ENCODE results near the gene SMIM9. TPM values are rescaled to one million over a fixed set of nuclear protein-coding genes. Genes with fewer than 3 reads are reported as not detected.
"Not testable (repeated sequence)": the region's sequence is repeated elsewhere in the genome, so short reads cannot be mapped to it uniquely, and the experiment has no call there.

The SMIM9 gene
- total RNA-seq = not detected
- 0 to 0.08 reads per million in 2 donors for total RNA-seq

DNA sequence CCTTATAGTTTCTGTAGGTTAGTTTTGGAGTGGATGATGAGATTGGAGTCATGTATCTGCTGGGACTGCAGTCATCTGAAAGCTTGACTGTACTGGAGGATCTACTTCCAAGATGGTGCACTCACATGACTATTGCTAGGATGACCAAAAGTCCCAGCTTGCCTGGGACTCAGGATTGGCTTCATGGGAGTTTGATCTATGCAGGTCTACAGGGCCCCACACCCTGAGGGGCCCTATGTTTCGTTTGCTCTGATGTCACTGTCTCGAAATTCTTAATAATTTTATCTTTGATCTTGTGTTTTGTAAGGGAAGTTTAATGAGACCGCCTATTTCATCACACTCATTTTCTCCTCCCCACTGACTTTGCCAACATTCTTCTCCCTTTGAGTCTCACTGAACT, at the start of gene SMIM9:
Gene SMIM9, minus strand, starts transcription at position 101 of the 400 bp plus-strand sequence. CDS start 3,806 bp downstream, outside the sequence.
- H3K36me3 Mint-ChIP-seq (ENCODE audit: low read depth) = no peaks in the 10 kb centered on the region
- DNase-seq = no peak
- no peaks in the 10 kb centered on the region for H3K9me3 ChIP-seq (ENCODE audit: control insufficient read depth, low read length, poor library complexity, severe bottlenecking)
- no peak within 1 kb of the TSS for H3K27ac Mint-ChIP-seq
- H3K27me3 Mint-ChIP-seq = no peaks in the 10 kb centered on the region
- ATAC-seq = no peak
- no peak within 1 kb of the TSS for H3K4me3 Mint-ChIP-seq
- H3K4me1 Mint-ChIP-seq = peaks cover 7% of the 10 kb centered on the region

- not testable (repeated sequence) for H3K9me3 ChIP-seq (ENCODE audit: control insufficient read depth, low read length, poor library complexity, severe bottlenecking); H3K27me3 Mint-ChIP-seq; DNase-seq; H3K27ac Mint-ChIP-seq; H3K36me3 Mint-ChIP-seq (ENCODE audit: low read depth); H3K4me3 Mint-ChIP-seq; H3K4me1 Mint-ChIP-seq; ATAC-seq
Measured at GRCh38 chrX:154884069-154884468, 49.6 kb upstream of the SMIM9 start.

GRCh38 chrX:154873329-154873728, 38.9 kb upstream of the SMIM9 start:
- Mint-ChIP-seq H3K4me1 (no peaks in the 10 kb centered on the region), H3K4me3 (no peak overlapping the region), H3K36me3 (ENCODE audit: low read depth) (no peaks in the 10 kb centered on the region), H3K27ac (no peak overlapping the region), H3K27me3 (no peaks in the 10 kb centered on the region)
- H3K9me3 ChIP-seq (ENCODE audit: control insufficient read depth, low read length, poor library complexity, severe bottlenecking) = no peaks in the 10 kb centered on the region
- no peak for DNase-seq
- no peak for ATAC-seq

GRCh38 chrX:154868522-154868921, 34.1 kb upstream of the SMIM9 start:
- H3K9me3 ChIP-seq (ENCODE audit: control insufficient read depth, low read length, poor library complexity, severe bottlenecking); H3K4me3 Mint-ChIP-seq; DNase-seq; H3K4me1 Mint-ChIP-seq; H3K36me3 Mint-ChIP-seq (ENCODE audit: low read depth); ATAC-seq; H3K27ac Mint-ChIP-seq; H3K27me3 Mint-ChIP-seq: not testable (repeated sequence)

DNA sequence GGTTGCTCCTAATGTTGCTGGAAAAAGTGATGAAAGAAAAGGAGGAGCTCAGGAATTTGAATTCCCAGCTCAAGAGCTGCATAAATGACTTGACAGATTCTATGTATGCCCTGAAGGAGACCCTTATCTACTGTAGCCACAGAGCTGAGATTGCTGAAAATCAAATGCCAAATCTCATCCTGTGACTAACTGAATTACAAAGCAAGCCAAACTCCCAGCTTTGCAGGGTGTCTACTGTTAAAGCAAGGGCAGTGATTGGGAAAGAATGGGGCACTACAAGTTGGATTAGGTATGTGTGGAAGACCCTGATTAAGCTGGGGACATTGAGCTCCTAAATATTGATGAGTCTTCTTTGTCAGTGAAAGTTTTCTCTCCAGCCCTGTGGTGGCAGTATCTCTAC, 20.8 kb upstream of the SMIM9 start:
- Mint-ChIP-seq H3K36me3 (ENCODE audit: low read depth) (no peaks in the 10 kb centered on the region), H3K27me3 (no peaks in the 10 kb centered on the region), H3K4me1 (no peaks in the 10 kb centered on the region), H3K27ac (no peak overlapping the region), H3K4me3 (no peak overlapping the region)
- ATAC-seq = no peak
- no peak for DNase-seq
- H3K9me3 ChIP-seq (ENCODE audit: control insufficient read depth, low read length, poor library complexity, severe bottlenecking) = no peaks in the 10 kb centered on the region

GRCh38 chrX:154850957-154851611, 16.6 kb upstream of the SMIM9 start:
- no peaks in the 10 kb centered on the region for H3K9me3 ChIP-seq (ENCODE audit: control insufficient read depth, low read length, poor library complexity, severe bottlenecking)
- Mint-ChIP-seq H3K27me3 (no peaks in the 10 kb centered on the region), H3K4me3 (no peak overlapping the region), H3K4me1 (no peaks in the 10 kb centered on the region), H3K27ac (no peak overlapping the region), H3K36me3 (ENCODE audit: low read depth) (no peaks in the 10 kb centered on the region)
- no peak for ATAC-seq
- no peak for DNase-seq

DNA sequence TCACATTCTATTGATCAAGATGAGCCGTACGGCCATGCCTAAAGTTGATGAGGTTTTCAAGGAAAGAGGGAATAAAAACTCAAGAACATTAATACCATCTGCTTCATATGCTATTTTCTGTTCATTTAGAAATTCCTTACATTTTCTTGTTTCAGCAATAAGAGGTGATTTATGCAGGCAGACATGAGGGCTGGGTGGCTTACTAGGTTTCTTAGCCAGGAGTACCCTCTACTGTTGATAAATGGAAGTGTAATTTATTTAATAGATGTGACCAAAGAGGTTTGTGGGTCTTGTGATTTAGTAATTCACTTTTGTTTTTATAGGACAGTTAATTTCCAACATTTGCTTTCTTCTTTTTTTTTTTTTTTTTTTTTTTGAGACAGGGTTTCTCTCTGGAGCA, 6.4 kb upstream of the SMIM9 start:
- Mint-ChIP-seq H3K4me1 (no peaks in the 10 kb centered on the region), H3K36me3 (ENCODE audit: low read depth) (no peaks in the 10 kb centered on the region), H3K27me3 (no peaks in the 10 kb centered on the region), H3K27ac (no peak overlapping the region), H3K4me3 (no peak overlapping the region)
- H3K9me3 ChIP-seq (ENCODE audit: control insufficient read depth, low read length, poor library complexity, severe bottlenecking) = no peaks in the 10 kb centered on the region
- DNase-seq (no peak), ATAC-seq (peak; percentile 48)

GRCh38 chrX:154836163-154836562, 1.7 kb upstream of the SMIM9 start:
- no peaks in the 10 kb centered on the region for H3K9me3 ChIP-seq (ENCODE audit: control insufficient read depth, low read length, poor library complexity, severe bottlenecking)

GRCh38 chrX:154833746-154834274, 652 bp downstream of the SMIM9 start:
- H3K27ac Mint-ChIP-seq = no peak overlapping the region
- ATAC-seq (no peak), DNase-seq (no peak)
- no peaks in the 10 kb centered on the region for H3K9me3 ChIP-seq (ENCODE audit: control insufficient read depth, low read length, poor library complexity, severe bottlenecking)
- no peak overlapping the region for H3K4me3 Mint-ChIP-seq
- H3K36me3 Mint-ChIP-seq (ENCODE audit: low read depth) = no peaks in the 10 kb centered on the region
- H3K27me3 Mint-ChIP-seq = no peaks in the 10 kb centered on the region
- peaks cover 8% of the 10 kb centered on the region for H3K4me1 Mint-ChIP-seq

More at GRCh38 chrX:154836163-154836562, 1.7 kb upstream of the SMIM9 start:
- no peak for DNase-seq
- Mint-ChIP-seq H3K4me3 (no peak overlapping the region), H3K27me3 (no peaks in the 10 kb centered on the region), H3K4me1 (no peaks in the 10 kb centered on the region), H3K36me3 (ENCODE audit: low read depth) (no peaks in the 10 kb centered on the region), H3K27ac (no peak overlapping the region)
- no peak for ATAC-seq

GRCh38 chrX:154829926-154830442, 4.5 kb downstream of the SMIM9 start:
- H3K9me3 ChIP-seq (ENCODE audit: control insufficient read depth, low read length, poor library complexity, severe bottlenecking) = no peaks in the 10 kb centered on the region
- Mint-ChIP-seq H3K27me3 (no peaks in the 10 kb centered on the region), H3K4me1 (peaks cover 16% of the 10 kb centered on the region), H3K27ac (no peak overlapping the region), H3K36me3 (ENCODE audit: low read depth) (no peaks in the 10 kb centered on the region), H3K4me3 (no peak overlapping the region)
- ATAC-seq (no peak), DNase-seq (no peak)

- peaks cover 16% of the 10 kb centered on the region for H3K4me1 Mint-ChIP-seq
- no peaks in the 10 kb centered on the region for H3K27me3 Mint-ChIP-seq
- DNase-seq = no peak
- H3K36me3 Mint-ChIP-seq (ENCODE audit: low read depth) = no peaks in the 10 kb centered on the region
- no peak overlapping the region for H3K27ac Mint-ChIP-seq
- H3K9me3 ChIP-seq (ENCODE audit: control insufficient read depth, low read length, poor library complexity, severe bottlenecking) = no peaks in the 10 kb centered on the region
- ATAC-seq = no peak
- H3K4me3 Mint-ChIP-seq = no peak overlapping the region
Measured at GRCh38 chrX:154829134-154829533, 5.3 kb downstream of the SMIM9 start.

GRCh38 chrX:154828016-154828408, 6.5 kb downstream of the SMIM9 start:
- H3K27me3 Mint-ChIP-seq = no peaks in the 10 kb centered on the region
- ATAC-seq (no peak), DNase-seq (no peak)
- no peak overlapping the region for H3K4me3 Mint-ChIP-seq
- peak overlapping the region; percentile 47 for H3K27ac Mint-ChIP-seq
- no peaks in the 10 kb centered on the region for H3K9me3 ChIP-seq (ENCODE audit: control insufficient read depth, low read length, poor library complexity, severe bottlenecking)
- no peaks in the 10 kb centered on the region for H3K36me3 Mint-ChIP-seq (ENCODE audit: low read depth)
- peaks cover 16% of the 10 kb centered on the region for H3K4me1 Mint-ChIP-seq

DNA sequence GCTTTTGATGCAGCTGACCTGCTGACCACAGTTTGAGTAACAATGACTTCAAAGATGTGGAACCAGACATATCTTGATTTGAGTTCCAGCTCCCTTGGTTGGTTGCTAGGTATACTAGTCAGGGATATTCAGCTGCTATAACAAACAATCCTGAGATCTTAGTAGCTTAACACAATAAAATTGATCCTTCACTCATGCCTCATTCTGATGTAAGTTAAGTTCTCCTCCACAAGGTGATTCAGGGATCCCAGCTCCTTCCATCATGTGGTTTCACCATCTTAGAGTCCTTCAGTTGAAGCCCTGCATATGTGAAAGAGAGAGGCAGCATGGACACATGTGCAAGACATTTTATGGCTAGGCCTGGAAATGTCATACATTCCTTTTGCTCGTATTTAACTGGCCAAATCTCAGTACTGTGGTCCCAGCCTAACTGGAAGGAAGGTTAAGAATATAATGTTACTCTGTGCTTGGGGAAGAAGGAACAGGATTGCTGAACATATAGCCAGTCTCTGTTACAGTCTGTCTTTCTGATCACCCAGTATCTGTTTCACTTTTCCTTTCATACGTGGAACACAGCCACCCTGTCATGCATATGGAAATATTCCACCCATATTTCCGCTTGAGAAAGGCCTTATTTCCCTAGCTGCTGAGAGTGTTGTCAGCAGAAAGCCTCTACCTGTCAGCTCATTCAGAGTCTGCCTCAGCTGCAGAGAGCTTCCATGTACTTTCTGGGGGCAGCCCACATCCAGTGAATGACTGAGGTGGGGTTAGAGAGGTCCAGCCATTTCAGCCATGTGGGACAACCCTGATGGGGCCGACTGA, 7.1 kb downstream of the SMIM9 start:
- H3K4me3 Mint-ChIP-seq = no peak overlapping the region
- peak; percentile 54 for ATAC-seq
- DNase-seq = no peak
- H3K9me3 ChIP-seq (ENCODE audit: control insufficient read depth, low read length, poor library complexity, severe bottlenecking) = no peaks in the 10 kb centered on the region
- H3K27ac Mint-ChIP-seq = peak overlapping the region; percentile 47
- H3K27me3 Mint-ChIP-seq = no peaks in the 10 kb centered on the region
- no peaks in the 10 kb centered on the region for H3K36me3 Mint-ChIP-seq (ENCODE audit: low read depth)
- peaks cover 16% of the 10 kb centered on the region for H3K4me1 Mint-ChIP-seq
